HL-60 (cell line): Measurements from ENCODE around the gene CACNG8.

Experiments
- REST ChIP-seq: IDR thresholded peaks from 2 replicates; pipeline ENCODE4 v1.6.1; 2012; ENCODE audit warnings: low read depth; ENCODE audit not compliant: insufficient replicate concordance
- TF ChIP-seq, protein P1 (sequence below): IDR thresholded peaks from one replicate; pipeline ENCODE4 v1.5.1; 2011; ENCODE audit warnings: low read length, control low read depth, inconsistent platforms; ENCODE audit not compliant: insufficient read depth

GRCh38 chr19:53985863-53986262 lies 23.1 kb downstream of the CACNG8 start:
- TF ChIP-seq, protein P1, sequence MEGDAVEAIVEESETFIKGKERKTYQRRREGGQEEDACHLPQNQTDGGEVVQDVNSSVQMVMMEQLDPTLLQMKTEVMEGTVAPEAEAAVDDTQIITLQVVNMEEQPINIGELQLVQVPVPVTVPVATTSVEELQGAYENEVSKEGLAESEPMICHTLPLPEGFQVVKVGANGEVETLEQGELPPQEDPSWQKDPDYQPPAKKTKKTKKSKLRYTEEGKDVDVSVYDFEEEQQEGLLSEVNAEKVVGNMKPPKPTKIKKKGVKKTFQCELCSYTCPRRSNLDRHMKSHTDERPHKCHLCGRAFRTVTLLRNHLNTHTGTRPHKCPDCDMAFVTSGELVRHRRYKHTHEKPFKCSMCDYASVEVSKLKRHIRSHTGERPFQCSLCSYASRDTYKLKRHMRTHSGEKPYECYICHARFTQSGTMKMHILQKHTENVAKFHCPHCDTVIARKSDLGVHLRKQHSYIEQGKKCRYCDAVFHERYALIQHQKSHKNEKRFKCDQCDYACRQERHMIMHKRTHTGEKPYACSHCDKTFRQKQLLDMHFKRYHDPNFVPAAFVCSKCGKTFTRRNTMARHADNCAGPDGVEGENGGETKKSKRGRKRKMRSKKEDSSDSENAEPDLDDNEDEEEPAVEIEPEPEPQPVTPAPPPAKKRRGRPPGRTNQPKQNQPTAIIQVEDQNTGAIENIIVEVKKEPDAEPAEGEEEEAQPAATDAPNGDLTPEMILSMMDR = no peak
- TF ChIP-seq REST = no peak
